Measurements from ENCODE around the gene ZNF830.

ZNF830 gene

DNA sequence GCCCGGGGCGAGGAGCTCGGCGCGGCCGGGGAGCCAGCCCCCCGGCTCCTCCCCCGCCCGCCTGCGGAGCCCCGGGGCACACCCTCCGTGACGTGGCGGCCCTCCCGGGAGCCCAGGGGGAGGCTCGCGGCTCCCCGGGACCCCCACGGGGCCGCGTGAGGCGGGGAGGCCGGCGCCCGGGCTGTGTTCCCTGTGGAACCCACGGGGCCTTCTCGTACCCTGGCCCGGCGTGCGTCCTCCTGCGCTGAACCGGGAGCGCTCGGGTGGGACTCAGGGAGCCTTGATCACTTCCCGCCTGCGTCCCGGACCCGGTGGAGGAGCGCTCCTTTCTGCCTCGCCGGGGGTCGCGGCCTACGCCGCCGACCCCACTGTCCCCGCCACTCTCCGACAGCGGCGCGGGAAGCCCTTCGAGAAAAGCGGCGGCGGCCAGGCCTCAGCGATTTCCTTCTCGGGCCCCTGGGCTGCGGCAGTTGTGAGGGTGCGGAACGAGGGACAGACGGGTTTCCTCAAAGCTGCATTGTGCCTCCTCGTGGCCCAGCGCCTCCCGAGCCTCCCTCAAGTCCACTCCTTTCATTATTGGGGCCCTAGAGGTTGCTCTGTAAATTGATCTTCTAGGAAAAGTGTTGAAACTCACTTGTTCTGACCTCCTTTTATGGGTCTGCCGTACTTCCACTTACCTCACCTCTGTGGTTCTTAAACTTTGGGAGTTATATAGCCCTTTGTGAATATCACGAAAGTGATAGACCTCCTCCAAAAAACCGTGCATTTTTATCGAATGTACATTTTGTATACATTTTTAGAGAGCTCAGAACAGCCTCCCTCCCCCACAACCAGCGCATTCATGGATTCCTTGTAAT, 19.6 kb downstream of the ZNF830 start:
- TF ChIP-seq SPI1 (IDR thresholded peaks at IDR 0.05; ENCODE audit: borderline replicate concordance, low read depth), result no peak
- TF ChIP-seq, protein P1, sequence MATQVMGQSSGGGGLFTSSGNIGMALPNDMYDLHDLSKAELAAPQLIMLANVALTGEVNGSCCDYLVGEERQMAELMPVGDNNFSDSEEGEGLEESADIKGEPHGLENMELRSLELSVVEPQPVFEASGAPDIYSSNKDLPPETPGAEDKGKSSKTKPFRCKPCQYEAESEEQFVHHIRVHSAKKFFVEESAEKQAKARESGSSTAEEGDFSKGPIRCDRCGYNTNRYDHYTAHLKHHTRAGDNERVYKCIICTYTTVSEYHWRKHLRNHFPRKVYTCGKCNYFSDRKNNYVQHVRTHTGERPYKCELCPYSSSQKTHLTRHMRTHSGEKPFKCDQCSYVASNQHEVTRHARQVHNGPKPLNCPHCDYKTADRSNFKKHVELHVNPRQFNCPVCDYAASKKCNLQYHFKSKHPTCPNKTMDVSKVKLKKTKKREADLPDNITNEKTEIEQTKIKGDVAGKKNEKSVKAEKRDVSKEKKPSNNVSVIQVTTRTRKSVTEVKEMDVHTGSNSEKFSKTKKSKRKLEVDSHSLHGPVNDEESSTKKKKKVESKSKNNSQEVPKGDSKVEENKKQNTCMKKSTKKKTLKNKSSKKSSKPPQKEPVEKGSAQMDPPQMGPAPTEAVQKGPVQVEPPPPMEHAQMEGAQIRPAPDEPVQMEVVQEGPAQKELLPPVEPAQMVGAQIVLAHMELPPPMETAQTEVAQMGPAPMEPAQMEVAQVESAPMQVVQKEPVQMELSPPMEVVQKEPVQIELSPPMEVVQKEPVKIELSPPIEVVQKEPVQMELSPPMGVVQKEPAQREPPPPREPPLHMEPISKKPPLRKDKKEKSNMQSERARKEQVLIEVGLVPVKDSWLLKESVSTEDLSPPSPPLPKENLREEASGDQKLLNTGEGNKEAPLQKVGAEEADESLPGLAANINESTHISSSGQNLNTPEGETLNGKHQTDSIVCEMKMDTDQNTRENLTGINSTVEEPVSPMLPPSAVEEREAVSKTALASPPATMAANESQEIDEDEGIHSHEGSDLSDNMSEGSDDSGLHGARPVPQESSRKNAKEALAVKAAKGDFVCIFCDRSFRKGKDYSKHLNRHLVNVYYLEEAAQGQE (IDR thresholded peaks at IDR 0.05; ENCODE audit: insufficient replicate concordance, low read depth), result no peak
- no peak for TF ChIP-seq GABPA (IDR thresholded peaks at IDR 0.05; ENCODE audit: low read depth)
- TF ChIP-seq, protein P2, sequence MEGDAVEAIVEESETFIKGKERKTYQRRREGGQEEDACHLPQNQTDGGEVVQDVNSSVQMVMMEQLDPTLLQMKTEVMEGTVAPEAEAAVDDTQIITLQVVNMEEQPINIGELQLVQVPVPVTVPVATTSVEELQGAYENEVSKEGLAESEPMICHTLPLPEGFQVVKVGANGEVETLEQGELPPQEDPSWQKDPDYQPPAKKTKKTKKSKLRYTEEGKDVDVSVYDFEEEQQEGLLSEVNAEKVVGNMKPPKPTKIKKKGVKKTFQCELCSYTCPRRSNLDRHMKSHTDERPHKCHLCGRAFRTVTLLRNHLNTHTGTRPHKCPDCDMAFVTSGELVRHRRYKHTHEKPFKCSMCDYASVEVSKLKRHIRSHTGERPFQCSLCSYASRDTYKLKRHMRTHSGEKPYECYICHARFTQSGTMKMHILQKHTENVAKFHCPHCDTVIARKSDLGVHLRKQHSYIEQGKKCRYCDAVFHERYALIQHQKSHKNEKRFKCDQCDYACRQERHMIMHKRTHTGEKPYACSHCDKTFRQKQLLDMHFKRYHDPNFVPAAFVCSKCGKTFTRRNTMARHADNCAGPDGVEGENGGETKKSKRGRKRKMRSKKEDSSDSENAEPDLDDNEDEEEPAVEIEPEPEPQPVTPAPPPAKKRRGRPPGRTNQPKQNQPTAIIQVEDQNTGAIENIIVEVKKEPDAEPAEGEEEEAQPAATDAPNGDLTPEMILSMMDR (IDR thresholded peaks at IDR 0.05; ENCODE audit: insufficient read depth, low read length), result peak; percentile 18
- peak; percentile 64; the same call in 1 of the 2 replicates for TF ChIP-seq POLR2AphosphoS5 (IDR thresholded peaks at IDR 0.05; ENCODE audit: low read depth)
- Histone ChIP-seq H3K27ac (replicated peaks) (peak overlapping the region; percentile 97), H3K27me3 (ENCODE audit: insufficient read depth, poor library complexity, severe bottlenecking) (no peaks in the 10 kb centered on the region), H3K4me3 (replicated peaks; ENCODE audit: insufficient read depth, low read length) (peak overlapping the region; percentile 59)
- peak; percentile 82 to 86 for DNase-seq (ENCODE audit: low read depth in 1 of 2, low spot score in 1 of 2)

GRCh38 chr17:34981538-34982241, 20.4 kb downstream of the ZNF830 start:
- H3K27ac ChIP-seq (replicated peaks), result peak overlapping the region; percentile 97
- H3K4me3 ChIP-seq (replicated peaks; ENCODE audit: insufficient read depth, low read length), result peak overlapping the region; percentile 59
- TF ChIP-seq SPI1 (IDR thresholded peaks at IDR 0.05; ENCODE audit: borderline replicate concordance, low read depth) (no peak), POLR2AphosphoS5 (IDR thresholded peaks at IDR 0.05; ENCODE audit: low read depth) (no peak), GABPA (IDR thresholded peaks at IDR 0.05; ENCODE audit: low read depth) (no peak)
- TF ChIP-seq, protein P1 (IDR thresholded peaks at IDR 0.05; ENCODE audit: insufficient replicate concordance, low read depth), result no peak
- TF ChIP-seq, protein P2 (IDR thresholded peaks at IDR 0.05; ENCODE audit: insufficient read depth, low read length), result no peak
- no peaks in the 10 kb centered on the region for H3K27me3 ChIP-seq (ENCODE audit: insufficient read depth, poor library complexity, severe bottlenecking)
- DNase-seq (ENCODE audit: low read depth in 1 of 2, low spot score in 1 of 2), result peak in 1 of 2 experiments; percentile 49

- H3K27me3 ChIP-seq (ENCODE audit: insufficient read depth, poor library complexity, severe bottlenecking), result no peaks in the 10 kb centered on the region
- H3K4me3 ChIP-seq (replicated peaks; ENCODE audit: insufficient read depth, low read length), result no peak overlapping the region
- H3K27ac ChIP-seq (replicated peaks), result no peak overlapping the region
- TF ChIP-seq POLR2AphosphoS5 (IDR thresholded peaks at IDR 0.05; ENCODE audit: low read depth), result no peak
- TF ChIP-seq, protein P1 (IDR thresholded peaks at IDR 0.05; ENCODE audit: insufficient replicate concordance, low read depth), result no peak
- TF ChIP-seq GABPA (IDR thresholded peaks at IDR 0.05; ENCODE audit: low read depth), result no peak
- TF ChIP-seq SPI1 (IDR thresholded peaks at IDR 0.05; ENCODE audit: borderline replicate concordance, low read depth), result no peak
- TF ChIP-seq, protein P2 (IDR thresholded peaks at IDR 0.05; ENCODE audit: insufficient read depth, low read length), result no peak
- DNase-seq (ENCODE audit: low read depth in 1 of 2, low spot score in 1 of 2), result no peak
Observed at GRCh38 chr17:34987232-34987631, 25.9 kb downstream of the ZNF830 start.

Data from HL-60 (cell line).